ENCODE results near the gene POU3F3. TPM values are rescaled to one million over a fixed set of nuclear protein-coding genes. Genes with fewer than 3 reads are reported as not detected.

Gene POU3F3
- total and polyA plus RNA-seq, 2 of the 8 experiments (the other 6 are each of a cell fraction or from before 2014, with no cell fraction given): 0.09 TPM; not detected in 1

DNA sequence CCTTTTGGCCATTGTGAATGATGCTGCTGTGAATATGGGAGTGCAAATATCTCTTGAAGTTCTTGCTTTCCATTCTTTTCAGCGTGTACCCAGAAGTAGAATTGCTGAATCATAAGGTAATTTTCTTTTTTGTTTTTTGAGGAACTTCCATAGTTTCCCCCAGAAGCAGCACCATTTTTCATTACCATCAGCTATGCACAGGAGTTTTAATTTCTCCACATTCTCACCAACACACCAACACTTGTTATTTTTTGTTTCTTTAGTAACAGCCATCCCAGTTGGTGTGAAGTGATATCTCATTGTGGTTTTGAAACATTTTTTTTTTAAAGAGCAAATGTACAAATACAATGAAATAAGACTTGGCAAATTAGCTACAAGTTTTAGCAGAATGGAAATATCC is 21.3 kb downstream of the POU3F3 start:
- FAIRE-seq (no peak), DNase-seq (ENCODE audit: low read depth in 1 of 2, low spot score in 2 of 2) (no peak)
- Histone ChIP-seq H4K5ac (ENCODE audit: insufficient read length, low read depth, low read length) (no peak overlapping the region), H4K91ac (replicated peaks; ENCODE audit: insufficient read length, low read length) (no peak overlapping the region), H3K23ac (ENCODE audit: insufficient read length) (no peak overlapping the region), H4K8ac (ENCODE audit: extremely low read depth, insufficient read depth, low read length) (no peak overlapping the region), H2BK12ac (ENCODE audit: low read depth, low read length) (no peak overlapping the region), H3K4me1 (replicated peaks in 1 of 4; ENCODE audit: control insufficient read depth in 3 of 4, insufficient read depth in 4 of 4, low read length in 3 of 4) (peaks cover 0 to 10% (median 3%) of the 10 kb centered on the region in 4 experiments; a peak in 5 of 7 replicates), H3K23me2 (ENCODE audit: low read depth, low read length) (peaks cover 20% of the 10 kb centered on the region), H3K27ac (ENCODE audit: low read depth, low read length) (no peak overlapping the region), H2BK20ac (ENCODE audit: low read length) (no peak overlapping the region), H3K4me3 (ENCODE audit: extremely low read depth in 1 of 4, insufficient read depth in 2 of 4, low read depth in 3 of 4, low read length in 4 of 4) (no peak overlapping the region), H3K4ac (replicated peaks; ENCODE audit: insufficient read length, low read depth, low read length) (no peak overlapping the region), H4K20me1 (replicated peaks in 1 of 2; ENCODE audit: control insufficient read depth in 1 of 2, insufficient read depth in 2 of 2, low read length in 2 of 2) (peaks cover 2 to 7% of the 10 kb centered on the region in 2 experiments), H2AK5ac (ENCODE audit: low read depth, low read length) (no peak overlapping the region), H3K18ac (ENCODE audit: extremely low read depth, low read length) (no peak overlapping the region), H2AFZ (ENCODE audit: low read length) (no peak overlapping the region), H3K56ac (replicated peaks; ENCODE audit: insufficient read length, low read depth, low read length) (no peak overlapping the region), H3K36me3 (ENCODE audit: control insufficient read depth in 2 of 4, insufficient read depth in 4 of 4, low read length in 3 of 4) (no peaks in the 10 kb centered on the region), H2BK5ac (ENCODE audit: low read depth, low read length) (no peak overlapping the region), H3K4me2 (ENCODE audit: insufficient read depth in 1 of 2, low read depth in 2 of 2, low read length in 2 of 2) (no peak overlapping the region), H3K79me2 (ENCODE audit: control insufficient read depth in 1 of 2, insufficient read depth in 2 of 2, low read length in 2 of 2) (no peaks in the 10 kb centered on the region), H3K79me1 (ENCODE audit: low read depth, low read length) (no peaks in the 10 kb centered on the region; the same call in 1 of the 2 replicates), H2BK120ac (replicated peaks; ENCODE audit: low read depth, low read length) (no peak overlapping the region), H3K14ac (ENCODE audit: insufficient read length) (no peak overlapping the region), H3K27me3 (replicated peaks in 1 of 4; ENCODE audit: control insufficient read depth in 3 of 4, extremely low read depth in 1 of 4, insufficient read depth in 3 of 4, low read length in 3 of 4) (peaks cover 22 to 60% (median 45%) of the 10 kb centered on the region in 4 experiments), H2BK15ac (ENCODE audit: low read length) (no peak overlapping the region), H3K9me3 (ENCODE audit: insufficient read depth in 2 of 2, low read depth in 1 of 2, low read length in 1 of 2) (no peaks in the 10 kb centered on the region), H3K9ac (replicated peaks in 1 of 4; ENCODE audit: extremely low read depth in 1 of 4, low read depth in 3 of 4, low read length in 3 of 4) (no peak overlapping the region)
- ChIA-PET CTCF (ENCODE audit: partially characterized antibody) (interaction anchor here (0.6 to 5.5 kb wide), 4 partner anchors 14 to 298 kb away, joined by 3 to 38 read pairs (median 16); no protein-coding TSS in a partner anchor), POLR2A (ENCODE audit: partially characterized antibody) (no interaction called here)
- WGBS, 2 experiments (ENCODE audit: extremely low coverage in 1 of 2, insufficient coverage in 1 of 2, insufficient read length in 1 of 2, insufficient replicate concordance in 2 of 2, low coverage in 1 of 2, low lambda C conversion rate in 2 of 2, missing lambda C conversion rate in 1 of 2): 96% methylated on average over 1 of the region's 1 CpG; no CpG with 5 or more reads in 1 of the 2 experiments
- TF ChIP-seq ZNF274 (IDR thresholded peaks at IDR 0.05; ENCODE audit: borderline replicate concordance, extremely low read depth, low read length): no peak
- no peak for TF ChIP-seq NRF1 (IDR thresholded peaks at IDR 0.05; ENCODE audit: low read depth, low read length)
- no peak for TF ChIP-seq EP300 (IDR thresholded peaks at IDR 0.05; ENCODE audit: borderline replicate concordance in 1 of 2, low read depth in 2 of 2, low read length in 2 of 2)
- no peak for TF ChIP-seq RFX5 (IDR thresholded peaks at IDR 0.05; ENCODE audit: borderline replicate concordance, low read depth, low read length)
- no peak for TF ChIP-seq CTBP2 (IDR thresholded peaks at IDR 0.05; ENCODE audit: borderline replicate concordance, insufficient read depth, insufficient read length, low read length)
- no peak for TF ChIP-seq BACH1 (IDR thresholded peaks at IDR 0.05; ENCODE audit: low read length)
- TF ChIP-seq MAFK (IDR thresholded peaks at IDR 0.05; ENCODE audit: low read depth, low read length): no peak
- no peak for TF ChIP-seq BRCA1 (IDR thresholded peaks at IDR 0.05; ENCODE audit: low read depth, low read length)
- TF ChIP-seq TCF12 (IDR thresholded peaks at IDR 0.05; ENCODE audit: low read depth, low read length): no peak
- TF ChIP-seq CHD2 (IDR thresholded peaks at IDR 0.05; ENCODE audit: low read length): no peak
- TF ChIP-seq, protein P1, sequence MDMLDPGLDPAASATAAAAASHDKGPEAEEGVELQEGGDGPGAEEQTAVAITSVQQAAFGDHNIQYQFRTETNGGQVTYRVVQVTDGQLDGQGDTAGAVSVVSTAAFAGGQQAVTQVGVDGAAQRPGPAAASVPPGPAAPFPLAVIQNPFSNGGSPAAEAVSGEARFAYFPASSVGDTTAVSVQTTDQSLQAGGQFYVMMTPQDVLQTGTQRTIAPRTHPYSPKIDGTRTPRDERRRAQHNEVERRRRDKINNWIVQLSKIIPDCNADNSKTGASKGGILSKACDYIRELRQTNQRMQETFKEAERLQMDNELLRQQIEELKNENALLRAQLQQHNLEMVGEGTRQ (IDR thresholded peaks at IDR 0.05; ENCODE audit: low read length): no peak
- no peak for TF ChIP-seq CBX8 (IDR thresholded peaks at IDR 0.05; ENCODE audit: borderline replicate concordance, low read depth, low read length)
- TF ChIP-seq SP1 (IDR thresholded peaks at IDR 0.05; ENCODE audit: low read depth, low read length): no peak
